LNCAP (cell line): Measurements from ENCODE around the gene CGB2.

Experiments used
- TF ChIP-seq, protein P1 (sequence below): fragments of 450-650 bp; IDR thresholded peaks from 2 replicates; pipeline ENCODE4 v1.5.1; 2017; ENCODE audit warnings: mild to moderate bottlenecking

CGB2 gene

DNA sequence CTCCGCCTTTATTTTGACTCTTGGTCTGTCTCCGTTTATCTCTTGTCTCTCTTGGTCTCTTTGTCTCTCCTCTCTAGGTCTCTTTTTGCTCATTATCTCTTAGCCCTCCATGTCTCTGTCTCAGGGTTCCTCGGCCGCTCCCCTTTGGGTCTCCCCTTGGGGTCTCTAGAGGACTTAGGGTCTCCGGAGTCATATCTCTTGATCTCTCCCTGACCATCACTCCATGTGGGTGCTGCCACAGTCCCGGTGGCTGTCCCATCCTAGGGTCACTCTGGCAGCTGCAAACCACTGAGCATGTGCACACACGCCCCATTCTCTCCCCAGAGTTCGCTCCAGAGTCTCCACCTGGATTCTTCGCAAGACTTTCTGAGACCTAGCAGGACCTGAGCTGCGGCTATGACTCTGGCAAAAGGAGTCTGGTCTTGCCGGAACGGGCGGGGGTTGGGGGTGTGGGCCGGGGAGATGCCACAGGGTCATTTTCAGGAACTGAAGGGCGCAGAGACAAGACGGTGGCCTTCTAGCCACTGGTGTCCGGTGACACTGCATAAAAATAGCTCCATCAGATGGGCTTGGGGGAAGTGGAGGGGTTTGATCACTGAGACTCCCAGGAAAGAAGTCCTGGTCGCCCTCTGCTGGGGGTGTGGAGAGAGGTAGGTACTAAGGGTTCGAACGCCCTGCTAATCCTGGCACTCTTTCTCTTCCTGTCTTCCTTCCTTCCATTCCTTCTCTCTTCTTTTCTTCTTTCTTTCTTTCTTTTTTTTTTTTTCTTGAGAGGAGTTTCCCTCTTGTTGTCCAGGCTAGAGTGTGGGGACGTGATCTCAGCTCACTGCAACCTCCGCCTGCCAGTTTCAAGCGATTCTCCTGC lies 42.1 kb downstream of the CGB2 start:
- TF ChIP-seq, protein P1, sequence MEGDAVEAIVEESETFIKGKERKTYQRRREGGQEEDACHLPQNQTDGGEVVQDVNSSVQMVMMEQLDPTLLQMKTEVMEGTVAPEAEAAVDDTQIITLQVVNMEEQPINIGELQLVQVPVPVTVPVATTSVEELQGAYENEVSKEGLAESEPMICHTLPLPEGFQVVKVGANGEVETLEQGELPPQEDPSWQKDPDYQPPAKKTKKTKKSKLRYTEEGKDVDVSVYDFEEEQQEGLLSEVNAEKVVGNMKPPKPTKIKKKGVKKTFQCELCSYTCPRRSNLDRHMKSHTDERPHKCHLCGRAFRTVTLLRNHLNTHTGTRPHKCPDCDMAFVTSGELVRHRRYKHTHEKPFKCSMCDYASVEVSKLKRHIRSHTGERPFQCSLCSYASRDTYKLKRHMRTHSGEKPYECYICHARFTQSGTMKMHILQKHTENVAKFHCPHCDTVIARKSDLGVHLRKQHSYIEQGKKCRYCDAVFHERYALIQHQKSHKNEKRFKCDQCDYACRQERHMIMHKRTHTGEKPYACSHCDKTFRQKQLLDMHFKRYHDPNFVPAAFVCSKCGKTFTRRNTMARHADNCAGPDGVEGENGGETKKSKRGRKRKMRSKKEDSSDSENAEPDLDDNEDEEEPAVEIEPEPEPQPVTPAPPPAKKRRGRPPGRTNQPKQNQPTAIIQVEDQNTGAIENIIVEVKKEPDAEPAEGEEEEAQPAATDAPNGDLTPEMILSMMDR: peak; percentile 39

DNA sequence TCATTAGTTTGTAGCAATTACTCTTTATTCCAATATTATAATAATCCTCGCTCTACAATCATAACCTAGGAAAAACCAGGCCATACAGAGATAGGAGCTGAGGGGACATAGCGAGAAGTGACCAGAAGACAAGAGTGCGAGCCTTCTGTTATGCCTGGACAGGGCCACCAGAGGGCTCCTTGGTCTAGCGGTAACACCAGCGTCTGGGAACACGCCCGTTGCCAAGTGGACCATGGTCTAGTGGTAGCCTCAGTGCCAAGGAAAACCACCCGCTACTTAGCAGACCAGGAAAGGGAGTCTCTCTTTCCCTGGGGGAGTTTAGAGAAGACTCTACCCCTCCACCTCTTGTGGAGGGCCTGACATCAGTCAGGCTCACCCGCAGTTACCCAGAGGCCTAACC lies 43.2 kb downstream of the CGB2 start:
- TF ChIP-seq, protein P1: peak; percentile 49

DNA sequence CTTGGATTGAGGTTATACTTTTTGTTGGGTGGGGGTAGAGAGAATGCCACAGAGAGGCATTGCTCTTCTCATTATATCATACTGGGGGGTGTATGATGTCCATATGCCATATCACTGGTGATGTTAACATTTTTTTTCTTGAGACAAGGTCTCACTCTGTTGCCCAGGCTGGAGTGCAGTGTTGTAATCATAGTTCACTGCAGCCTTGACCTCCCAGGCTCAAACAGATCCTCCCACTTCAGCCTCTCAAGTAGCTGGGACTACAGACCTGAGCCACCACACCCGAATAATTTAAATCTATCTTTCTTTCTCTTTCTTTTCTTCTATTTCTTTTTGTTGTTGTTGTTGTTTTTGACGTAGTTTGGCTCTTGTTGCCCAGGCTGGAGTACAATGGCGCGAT lies 48.7 kb downstream of the CGB2 start:
- TF ChIP-seq, protein P1: no peak

DNA sequence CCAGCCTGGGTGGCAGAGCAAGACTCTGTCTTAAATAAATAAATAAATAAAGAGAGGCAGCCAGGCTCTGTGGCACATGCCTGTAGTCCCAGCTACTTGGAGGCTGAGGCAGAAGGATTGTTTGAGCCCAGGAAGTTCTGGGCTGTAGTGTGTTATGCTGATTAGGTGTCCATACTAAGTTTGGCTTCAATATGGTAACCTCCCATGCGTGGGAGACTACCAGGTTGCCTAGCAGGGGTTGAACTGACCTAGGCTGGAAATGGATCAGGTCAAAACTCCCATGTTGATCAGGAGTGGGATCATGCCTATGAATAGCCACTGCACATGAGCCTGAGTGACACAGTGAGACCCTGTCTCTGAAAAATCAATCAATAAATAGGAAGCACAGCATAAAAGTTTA lies 49.6 kb downstream of the CGB2 start:
- TF ChIP-seq, protein P1: no peak
